ENCODE results near the gene PPP6R2.

Gene PPP6R2

DNA sequence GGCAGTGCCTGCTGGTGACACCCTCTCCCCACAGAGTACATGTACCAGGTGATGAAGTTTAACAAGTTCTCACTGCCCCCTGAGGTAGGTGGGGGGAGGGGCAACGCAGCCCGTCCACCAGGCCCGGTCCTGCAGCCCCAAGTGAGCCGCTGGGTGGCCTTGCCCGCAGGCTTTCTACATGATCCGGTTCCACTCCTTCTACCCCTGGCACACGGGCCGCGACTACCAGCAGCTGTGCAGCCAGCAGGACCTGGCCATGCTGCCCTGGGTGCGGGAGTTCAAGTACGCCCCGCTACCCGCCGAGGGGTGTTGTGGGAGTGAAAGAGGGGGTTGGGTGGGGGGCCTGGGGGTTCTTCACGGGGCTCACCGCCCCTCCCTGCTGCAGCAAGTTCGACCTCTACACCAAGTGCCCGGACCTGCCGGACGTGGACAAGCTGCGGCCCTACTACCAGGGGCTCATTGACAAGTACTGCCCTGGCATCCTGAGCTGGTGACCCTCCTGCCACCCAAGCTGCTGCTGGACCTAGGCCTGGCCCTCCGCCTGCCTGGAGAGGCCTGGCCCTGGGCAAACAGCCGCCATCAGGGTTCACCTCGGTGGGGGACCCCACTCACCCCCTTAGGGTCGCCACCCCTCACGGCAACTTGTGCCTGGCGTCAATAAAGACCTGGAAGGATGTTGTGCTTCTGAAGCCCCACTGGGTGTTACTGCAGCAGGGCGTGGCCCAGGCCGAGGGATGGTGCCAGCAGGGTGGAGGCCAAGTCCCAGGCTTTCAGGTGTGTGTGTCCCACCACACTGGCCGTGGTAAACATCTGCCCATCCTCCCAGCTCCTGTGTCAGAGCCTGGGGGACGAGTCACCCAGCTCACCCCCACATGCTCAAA is 146.5 kb downstream of the PPP6R2 start:
- no peak for DNase-seq

DNA sequence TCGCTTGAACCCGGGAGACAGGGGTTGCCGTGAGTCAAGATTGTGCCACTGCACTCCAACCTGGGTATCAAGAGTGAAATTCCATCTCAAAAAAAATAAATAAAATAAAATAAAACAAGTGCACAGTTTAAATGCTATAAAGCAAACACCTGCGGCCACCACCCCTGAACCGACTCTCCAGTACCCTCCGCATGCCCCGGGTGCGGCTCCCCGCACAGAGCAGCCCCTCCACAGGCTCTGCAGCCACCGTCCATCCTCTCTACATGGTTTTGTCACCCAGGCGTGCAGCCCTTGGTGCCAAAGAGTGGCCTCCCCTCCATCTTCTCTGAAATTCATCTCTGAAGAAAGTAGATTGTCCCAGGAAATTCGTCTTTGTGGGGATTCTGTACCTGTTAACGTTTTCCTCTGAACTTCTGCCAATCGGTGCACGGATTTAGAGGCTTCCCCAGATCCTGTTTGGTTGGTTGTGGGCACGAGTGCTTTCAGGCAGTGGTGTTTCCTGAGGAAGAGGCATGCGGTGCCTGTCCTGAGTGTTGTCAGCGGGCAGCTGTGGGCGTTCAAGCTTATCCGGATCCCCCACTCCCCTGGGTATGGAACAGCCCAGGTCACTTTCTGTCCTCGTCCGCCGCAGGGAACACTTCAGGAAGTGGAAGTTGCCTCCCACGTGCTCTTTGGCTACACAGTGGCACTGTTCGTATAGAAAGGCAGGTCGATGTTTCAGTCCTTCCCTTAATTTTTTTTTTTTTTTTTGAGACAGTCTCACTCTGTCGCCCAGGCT is 147.6 kb downstream of the PPP6R2 start:
- no peak for DNase-seq

Data from NCI-H69 (cell line).